HG03342 (cell line): ENCODE measurements around the gene CPNE4.

ENCODE experiments used
- ATAC-seq: cut with Tn5 transposase; IDR thresholded peaks from one replicate; pipeline ENCODE4 v1.9.1; 2021; ENCODE audit warnings: mild to moderate bottlenecking, moderate library complexity; ENCODE audit not compliant: unreplicated experiment

Gene CPNE4

DNA sequence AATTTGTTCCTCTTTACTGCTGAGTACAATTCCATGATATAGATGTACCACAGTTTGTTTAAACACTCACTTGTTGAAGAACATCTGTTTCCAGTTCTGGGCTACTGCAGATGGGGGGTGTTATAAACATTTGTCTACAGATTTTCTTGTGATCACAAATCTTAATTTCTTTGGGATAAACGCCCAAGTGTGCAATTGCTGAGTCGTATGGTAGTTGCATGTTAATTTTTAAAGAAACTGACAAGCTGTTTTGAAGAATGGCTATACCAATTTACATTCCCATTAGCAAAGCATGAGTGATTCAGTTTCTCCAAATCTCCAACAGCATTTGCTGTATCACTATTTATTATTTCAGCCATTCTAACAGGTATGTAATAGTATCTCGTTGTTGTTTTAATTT is 290.0 kb downstream of the CPNE4 start:
- no peak for ATAC-seq

DNA sequence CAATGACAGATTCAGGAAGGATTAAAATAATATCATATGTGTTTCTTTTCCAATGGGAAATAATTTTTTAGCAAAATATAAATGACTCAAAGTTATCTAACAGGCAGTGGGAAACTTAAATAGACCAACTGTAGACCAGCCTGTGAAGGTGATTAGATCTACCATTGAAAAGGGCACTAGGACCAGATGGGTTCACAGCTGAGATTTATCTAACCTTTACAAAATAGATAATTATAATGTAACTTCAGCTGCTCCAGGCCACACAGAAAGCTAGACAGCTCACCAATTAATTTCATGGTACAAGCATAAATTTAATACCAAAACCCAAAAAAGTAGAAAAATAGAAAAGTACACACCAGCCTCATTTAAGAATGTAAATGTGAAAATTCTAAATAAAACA is 291.7 kb downstream of the CPNE4 start:
- ATAC-seq = no peak

DNA sequence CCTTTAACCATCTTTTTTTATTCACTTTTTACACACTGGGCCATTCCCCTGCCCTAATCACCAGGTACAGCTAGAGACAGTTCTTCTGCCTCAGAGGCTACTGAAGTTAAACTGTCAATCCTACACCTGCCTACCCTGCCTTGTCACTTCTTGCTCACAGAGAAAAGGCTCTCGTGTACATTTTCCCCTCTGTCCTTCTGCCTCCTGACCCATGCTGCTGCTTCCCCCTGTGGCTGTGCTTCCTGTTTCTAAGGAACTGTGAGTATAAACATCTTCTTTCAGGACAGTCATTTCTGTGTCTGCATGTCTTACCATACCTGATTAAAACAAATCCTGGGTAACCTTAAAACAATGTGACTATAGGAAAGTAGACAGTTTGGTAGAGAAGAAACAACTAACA is 295.6 kb downstream of the CPNE4 start:
- ATAC-seq = no peak

DNA sequence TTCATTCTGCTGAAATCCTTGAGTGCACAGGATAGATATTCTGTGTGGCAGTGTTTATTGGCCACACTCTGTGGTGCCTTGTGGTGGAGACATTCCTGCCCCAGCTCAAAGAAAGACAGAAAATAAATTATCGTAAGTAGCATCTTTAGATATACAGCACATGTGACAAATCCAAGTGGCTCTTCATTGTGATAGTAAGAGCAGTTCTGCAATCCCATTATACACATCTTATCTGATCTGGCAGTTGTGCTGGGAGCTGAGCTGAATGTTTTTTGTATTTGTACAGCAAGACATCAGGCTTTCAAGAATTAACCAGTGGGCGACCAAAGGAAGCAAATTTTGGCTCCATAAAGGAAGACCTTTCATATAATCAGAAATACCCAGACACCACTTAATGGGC is 296.7 kb downstream of the CPNE4 start:
- ATAC-seq = no peak

DNA sequence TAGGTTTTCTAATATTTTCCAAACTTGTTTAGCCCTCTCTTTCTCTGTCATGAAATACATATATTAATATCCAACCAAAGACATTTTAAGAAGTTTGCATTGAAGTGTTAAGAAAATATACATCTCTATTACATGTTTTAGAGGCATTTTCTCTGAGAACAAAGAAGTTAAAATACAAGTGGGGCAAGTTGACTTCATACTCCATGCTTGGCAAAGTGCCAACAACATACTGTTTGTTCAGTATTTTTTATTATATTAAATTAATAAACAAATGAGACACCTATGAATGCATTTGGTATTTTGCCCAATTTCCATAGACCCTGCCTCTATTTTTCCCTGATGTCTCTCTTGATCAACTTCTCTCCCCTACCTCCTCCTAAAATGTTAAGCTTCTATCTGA is 299.3 kb downstream of the CPNE4 start:
- no peak for ATAC-seq

DNA sequence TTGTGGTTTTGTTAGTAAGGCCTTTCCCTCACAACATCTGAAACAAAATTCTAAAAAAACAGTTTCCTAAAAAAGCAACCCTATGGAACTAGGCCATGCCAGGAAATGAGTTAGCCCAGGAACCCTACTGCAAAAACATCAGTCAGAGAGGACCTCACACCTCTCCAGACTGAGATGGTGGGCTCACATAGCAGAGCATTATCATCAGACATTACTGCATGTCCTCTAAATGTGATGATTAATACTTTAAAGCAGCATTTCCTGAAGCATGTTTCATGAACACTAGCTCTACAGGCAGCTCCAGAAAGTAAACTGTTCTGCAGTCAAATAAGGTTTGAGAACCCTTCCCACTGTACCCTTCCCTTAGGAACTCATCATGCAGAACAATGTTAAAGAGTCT is 299.7 kb downstream of the CPNE4 start:
- no peak for ATAC-seq

DNA sequence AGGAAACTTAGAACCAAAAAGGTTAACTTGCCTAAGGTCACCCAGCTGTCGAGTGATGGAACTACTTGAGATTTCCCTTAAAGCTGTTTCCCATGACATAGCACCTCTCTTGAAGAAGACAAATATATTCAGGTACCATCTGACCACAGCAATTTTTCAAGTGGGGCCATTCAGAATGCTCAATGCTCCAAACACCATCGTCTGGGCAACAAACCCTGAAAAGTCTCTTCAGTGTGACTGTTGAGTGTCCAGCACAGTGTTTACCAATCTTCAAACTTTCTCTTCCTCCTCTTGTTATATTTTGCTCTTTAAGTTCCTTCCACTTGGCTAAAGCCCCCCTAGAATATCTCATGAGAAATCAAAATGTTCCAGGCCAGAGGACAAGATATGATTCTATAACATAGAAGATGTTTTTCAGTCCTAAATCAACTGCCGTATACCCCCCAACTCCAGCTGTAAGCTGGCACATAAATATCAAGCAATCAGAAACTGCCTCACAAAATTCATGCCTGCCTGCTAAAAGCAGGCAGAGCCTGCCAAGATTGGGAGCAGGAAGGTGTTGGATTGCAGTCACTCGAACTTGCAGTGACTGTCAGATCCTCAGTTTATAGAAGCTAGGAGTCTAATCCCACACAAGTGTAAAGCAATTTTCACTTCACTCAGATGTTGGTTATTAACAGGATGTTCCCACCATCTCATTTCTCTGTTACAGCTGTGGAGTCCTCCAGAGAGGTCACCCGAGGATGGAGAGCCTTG is 301.6 kb downstream of the CPNE4 start:
- no peak for ATAC-seq

DNA sequence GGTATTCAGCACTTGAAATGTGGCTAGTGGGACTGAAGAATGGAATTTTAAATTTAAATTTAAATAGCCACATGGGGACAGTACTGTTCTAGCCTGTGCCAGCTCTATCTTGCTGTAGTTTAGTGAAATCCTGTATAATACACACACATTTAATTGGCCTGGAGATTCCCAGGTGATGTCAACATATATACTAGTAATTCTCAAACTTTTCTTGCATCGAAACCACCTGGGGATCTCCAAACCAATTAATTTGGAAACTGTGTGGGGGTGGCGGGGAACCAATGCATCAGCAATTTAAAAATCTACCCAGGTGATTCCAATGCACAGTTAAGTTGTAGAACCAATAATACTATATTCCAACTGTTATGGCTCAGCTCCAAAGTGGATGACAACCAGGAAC is 303.1 kb downstream of the CPNE4 start:
- no peak for ATAC-seq

DNA sequence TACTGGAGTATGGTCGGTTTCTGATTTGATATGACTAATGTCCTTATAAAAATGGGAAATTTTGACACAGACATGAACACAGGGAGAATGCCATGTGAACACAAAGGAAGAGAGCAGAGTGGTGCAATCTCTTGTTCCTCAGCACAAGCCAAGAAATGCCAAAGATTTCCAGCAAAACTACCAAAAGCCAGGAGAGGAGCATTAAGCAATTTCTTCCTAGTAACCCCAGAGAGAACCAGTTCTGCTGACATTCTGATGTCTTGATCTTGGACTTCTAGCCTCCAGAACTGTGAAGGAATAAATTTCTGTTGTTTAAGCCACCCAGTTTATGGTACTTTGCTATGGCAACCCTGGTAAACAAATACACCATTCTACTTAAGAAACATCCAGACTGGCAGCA is 304.2 kb downstream of the CPNE4 start:
- no peak for ATAC-seq

DNA sequence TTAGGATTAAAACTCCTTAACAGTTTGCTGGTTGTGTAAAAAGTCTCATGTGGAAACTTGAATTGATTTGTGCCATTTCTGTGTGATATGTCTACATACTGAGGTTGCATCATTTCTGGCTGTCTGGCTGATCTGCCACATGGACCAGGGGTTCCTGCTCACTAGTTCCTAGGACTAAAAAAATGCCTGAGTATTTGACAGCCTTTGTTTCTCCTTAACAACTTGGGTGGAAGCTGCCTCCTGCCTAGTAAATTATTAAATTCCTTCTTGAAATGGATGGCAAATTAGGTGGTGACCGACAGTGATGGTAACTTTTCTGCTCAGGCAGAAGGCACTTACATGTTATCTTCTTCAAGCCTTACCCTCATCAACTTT is 305.2 kb downstream of the CPNE4 start:
- ATAC-seq = no peak

DNA sequence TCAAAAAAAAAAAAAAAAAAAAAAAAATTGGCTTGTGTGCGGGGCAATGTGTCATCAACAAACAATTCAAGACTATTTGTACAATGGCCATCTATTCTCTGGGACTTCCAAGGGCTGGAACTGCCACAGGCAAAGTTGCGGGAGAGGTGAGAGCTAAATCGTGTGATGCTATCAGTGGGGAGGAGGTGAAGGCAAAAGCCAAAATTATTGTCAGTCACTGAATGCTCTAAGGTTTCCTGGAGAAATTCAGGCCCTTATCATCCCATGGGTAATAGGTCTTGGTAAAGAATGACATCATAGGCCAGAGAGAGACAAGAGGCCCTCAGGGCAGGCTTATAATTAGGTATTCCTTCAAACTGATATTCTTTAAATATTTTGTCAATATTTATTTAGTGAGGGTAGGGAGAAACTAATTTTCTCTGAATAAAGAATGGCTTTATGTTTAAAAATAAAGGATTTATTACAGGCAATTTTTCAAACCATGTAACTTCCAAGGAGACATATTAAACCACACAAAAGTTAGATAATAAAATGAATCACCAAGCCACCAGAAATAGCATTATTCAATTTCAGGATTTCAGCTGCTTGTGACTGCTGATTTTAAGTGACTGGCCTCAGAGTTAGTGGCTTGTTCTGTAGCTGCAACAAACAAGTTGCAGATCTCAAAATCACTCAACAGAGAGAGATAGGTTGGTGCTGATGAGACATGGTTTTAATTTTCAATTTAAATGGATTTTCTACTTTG is 305.7 kb downstream of the CPNE4 start:
- no peak for ATAC-seq

DNA sequence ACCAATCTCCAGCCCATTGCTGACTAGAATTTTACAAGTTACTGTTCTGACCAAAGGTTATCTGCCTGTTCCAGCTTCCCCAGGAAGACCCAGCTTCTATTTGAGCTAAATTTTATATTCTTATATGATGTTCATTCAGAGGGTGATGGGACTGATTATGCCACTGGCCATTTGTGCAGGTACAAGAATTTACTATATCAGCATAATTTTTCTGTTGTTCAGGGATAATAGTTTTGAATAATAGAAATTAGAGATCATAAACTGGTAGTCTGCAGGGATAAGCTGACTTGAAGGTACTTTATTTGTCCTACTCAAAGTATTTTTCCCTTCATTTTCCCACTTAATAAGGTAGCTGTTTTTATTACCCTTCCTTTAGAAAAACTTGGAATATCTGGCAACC is 309.4 kb downstream of the CPNE4 start:
- ATAC-seq = no peak

DNA sequence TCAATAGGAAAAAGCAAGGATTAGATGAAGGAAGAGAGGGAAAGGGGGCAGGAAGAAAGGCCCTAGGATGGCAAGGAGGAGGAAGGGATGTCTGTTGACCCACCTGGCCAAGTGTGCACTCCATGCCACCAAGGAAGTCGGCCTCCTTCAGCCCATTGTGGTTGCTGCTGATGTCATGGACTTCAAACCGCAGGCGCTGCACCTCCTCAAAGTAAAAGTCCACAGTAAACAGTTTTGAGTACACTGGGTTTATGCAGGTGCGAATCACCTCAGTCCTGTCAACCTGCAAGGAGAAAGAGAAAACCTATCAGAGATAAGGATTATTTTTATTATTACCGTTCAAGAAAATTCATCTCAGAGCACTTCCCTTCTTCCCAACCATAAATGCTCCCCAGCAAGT is 311.5 kb downstream of the CPNE4 start:
- no peak for ATAC-seq

DNA sequence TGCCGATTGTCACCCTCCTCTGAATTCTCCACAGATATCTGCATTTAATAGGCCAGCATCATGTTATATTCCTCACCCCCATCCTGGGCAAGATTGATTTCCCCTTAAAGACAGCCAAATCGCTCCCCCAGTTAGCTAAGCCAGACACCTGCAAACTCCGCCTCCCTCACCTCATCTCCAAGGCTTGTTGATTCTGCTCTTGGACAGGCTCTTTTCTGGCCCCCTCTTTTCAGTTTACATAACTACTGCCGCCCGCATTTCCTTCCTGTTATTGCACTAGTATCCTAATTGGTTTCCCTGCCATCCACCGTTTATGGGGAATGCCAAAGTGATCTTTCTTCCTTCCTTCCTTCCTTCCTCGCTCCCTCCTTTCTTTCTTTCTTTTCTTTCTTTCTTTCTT is 317.3 kb downstream of the CPNE4 start:
- no peak for ATAC-seq

DNA sequence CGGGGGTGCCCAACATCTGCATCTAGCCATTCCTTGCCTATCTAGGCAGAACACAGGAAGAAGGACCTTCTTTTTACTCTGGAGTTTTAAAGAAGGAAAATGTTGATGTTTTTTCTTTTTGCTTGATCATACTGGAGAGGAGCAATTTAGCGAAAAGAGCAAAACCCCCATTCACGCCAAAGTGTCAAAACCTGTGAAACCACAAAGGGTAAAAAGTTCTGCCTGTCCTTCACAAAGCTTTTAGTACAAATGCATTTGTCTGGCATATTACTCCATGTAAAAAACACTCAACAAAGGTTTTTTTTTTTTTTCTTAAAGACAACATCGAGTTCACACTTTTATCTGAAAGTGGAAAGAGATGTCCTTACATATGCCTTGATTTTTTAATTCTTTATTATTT is 317.9 kb downstream of the CPNE4 start:
- ATAC-seq = no peak

DNA sequence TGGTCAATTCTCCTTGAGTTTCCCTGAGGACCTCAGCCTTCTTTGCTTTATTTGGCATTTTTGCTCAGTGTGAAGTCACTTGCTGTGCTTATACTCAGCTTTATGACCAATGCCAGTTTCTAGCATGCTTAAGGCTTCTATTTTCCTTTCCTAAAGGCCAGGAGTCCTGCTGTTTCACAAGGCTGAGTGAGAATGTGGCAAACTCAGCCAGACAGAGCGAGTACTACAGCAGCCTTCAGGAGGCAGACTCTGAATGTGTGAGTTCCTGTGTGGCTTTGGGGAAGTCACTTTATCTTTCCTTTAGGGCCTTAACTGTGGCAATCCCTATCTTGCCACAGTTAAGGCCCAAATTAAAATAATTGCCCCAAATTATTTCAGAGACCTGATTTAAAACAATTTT is 318.8 kb downstream of the CPNE4 start:
- no peak for ATAC-seq

DNA sequence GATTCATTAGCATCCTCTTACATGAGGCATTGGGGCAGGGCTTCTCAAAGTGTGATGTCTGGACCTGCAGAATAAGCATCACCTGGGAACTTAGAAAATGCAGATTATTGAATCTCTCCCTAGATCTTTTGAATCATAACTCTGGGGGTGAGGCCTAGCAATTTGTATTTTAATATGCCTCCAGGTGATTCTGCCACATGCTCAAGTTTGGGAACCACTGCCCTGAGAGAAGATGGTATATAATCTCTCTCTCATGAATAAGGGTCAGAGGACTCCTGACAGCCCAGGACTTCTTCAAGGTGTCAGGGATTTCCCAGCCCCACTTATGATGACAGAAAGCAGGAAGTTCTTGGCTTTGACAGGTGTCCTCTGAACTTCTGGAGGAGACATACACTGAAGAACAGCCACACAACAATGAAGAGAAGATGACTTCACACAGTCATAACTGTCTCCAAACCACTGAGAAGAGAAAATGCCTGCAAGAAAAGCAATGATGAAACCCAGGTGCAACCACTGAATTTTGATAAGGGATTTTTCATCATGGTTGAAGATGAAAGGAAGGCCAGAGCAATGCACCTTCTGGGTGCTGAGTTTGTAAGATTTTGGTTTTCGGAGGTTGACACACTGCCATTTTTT is 320.1 kb downstream of the CPNE4 start:
- peak; percentile 80 for ATAC-seq

DNA sequence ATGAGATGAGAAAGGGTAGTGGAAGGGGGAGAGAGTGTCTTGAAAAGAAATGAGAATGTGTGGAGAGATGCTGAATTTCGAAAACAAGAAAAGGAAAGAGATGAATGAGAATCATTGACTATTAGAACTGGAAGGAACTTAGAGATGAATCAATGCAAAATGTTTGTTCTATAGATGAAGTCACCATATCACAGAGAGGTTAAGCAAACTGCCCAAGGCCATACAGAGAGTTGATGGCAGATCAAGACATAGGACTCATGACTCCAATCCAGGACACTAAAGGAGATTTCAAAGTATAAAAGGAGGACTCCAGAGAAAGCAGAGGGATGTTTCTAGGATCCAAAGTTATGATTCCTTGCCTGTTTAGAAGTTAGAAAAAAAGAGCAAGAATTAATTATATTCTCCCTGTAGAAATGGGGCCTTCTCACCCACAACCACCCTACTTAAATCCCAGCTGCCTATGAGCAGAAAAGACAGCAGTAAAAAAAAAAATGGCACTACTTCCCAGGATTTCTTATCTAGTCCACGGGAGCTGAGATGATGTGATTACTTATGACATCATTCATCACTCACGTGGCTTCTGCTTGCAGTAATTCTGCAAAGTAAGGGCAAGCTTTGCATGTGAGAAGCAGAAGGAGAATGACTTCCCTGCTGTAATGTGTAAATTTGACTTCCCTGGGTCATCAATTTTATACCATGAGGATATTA is 321.2 kb downstream of the CPNE4 start:
- no peak for ATAC-seq

DNA sequence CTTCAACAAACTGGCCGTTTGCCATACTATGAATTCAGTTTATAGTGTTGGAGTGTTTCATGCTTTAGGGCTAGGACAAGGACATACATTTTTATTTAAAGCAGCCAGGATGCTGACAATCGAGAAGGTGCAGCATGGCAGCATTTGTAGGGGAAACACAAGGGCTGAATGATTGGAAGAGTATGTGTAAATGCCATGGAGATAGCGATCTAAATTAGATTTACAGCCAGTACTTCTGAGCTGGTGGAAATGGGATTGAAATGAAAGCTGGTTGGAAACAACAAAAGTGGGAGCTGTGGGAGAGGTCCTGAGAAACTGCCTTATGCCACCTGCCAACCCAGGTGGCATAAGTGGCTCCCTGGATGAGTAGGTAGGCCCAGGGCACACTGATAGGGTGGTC is 322.2 kb downstream of the CPNE4 start:
- ATAC-seq = no peak

DNA sequence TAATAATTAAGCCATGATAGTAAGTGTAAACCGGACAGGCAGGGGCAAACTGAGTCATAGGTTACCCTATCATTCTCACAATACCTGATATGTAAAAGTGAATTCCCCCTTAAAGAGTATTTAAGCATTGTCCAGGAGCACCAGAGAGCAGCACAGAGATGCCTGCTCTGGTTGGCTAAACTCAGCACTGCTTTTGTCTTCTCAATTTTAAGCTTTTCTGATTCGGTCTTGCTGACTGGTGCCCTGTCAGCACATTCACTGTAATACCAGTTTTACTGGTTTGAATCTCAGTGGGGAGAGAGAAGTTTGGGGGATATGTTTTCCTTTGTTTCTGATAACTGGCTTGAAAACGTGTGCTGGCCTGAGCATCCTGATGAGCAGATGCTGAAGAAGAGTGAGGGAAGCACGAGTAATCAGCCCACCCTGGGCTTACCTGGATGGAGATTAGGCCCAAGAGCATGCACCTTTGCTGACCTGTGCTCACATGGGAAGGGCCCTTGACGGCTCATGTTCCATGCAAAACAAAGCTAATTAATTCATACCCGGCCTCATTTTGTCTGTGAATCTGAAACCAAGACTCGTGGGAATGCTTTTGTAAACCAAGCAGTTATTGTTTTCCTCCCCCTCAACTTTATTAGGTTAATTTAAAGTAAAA is 323.6 kb downstream of the CPNE4 start:
- no peak for ATAC-seq

DNA sequence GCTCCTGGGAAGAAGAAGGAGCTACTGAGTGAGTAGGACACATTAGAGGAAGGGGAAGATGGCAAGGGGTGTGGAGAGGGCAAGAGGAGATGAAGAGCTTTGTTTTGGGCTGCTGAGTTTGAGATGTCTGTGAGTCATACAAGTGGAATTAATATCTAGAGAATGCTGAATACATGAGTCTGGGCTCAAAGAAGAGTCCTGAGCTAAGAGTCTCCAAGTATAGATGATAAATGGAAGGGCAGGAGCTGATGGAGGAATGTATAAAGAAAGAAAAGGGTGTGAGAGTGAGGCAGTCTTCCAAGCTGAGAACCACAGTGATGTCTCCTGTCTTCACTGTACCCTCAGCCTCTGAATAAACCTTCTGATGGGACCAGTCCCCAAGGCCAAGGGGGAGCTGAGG is 326.6 kb downstream of the CPNE4 start:
- no peak for ATAC-seq
